ENCODE data around the gene IFIH1.

Gene IFIH1

GRCh38 chr2:162233197-162233596 lies 85.3 kb downstream of the IFIH1 start:
- DNase-seq (ENCODE audit: insufficient read length, low spot score) = no peak
- FAIRE-seq = peak; percentile 6
- TF ChIP-seq POLR2A (IDR thresholded peaks at IDR 0.05; ENCODE audit: low read depth, low read length) = no peak

DNA sequence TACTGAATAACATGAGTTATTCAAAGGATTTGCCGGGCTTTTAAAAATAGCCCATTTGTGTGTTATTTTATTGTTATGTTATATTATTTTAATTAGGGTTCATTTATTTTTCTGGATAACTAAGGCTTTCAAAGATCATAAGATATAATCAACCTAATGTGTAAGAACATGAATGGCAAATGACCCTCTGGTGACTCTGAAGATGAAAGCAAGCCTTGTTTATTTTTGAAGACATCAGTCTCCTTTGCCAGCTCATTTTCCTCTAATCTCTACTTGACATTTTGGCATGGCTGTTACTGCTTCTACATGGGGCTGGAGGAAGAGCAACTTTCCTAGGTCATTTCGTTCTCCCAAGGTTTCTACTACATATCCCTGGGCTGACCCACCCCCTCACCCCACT lies 85.8 kb downstream of the IFIH1 start:
- DNase-seq (ENCODE audit: insufficient read length, low spot score) (no peak), FAIRE-seq (no peak)
- no peak for TF ChIP-seq POLR2A (IDR thresholded peaks at IDR 0.05; ENCODE audit: low read depth, low read length)

GRCh38 chr2:162232027-162232426 lies 86.5 kb downstream of the IFIH1 start:
- no peak for TF ChIP-seq POLR2A (IDR thresholded peaks at IDR 0.05; ENCODE audit: low read depth, low read length)
- no peak for FAIRE-seq
- DNase-seq (ENCODE audit: insufficient read length, low spot score) = no peak

GRCh38 chr2:162230761-162231160 lies 87.7 kb downstream of the IFIH1 start:
- peak; percentile 33 for FAIRE-seq
- no peak for DNase-seq (ENCODE audit: insufficient read length, low spot score)
- TF ChIP-seq POLR2A (IDR thresholded peaks at IDR 0.05; ENCODE audit: low read depth, low read length) = no peak

DNA sequence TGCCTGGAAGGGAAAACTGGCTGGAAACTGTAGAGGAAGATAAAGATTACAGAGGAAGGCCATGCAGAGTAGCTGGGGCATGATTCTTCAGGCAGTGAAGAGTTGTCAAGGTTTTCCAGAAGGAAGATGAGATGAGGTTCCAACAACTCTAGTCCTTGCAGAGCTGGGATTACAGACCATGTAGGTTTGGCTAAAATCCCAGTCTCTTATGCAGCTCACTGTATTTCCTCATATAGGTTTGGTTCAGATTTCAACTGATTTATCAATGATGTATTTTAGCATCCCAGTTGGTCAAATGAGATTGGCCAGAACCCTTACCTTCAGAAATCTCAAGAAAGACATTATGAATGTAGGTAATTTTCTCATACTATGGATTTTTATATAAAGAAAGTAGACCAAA lies 91.6 kb downstream of the IFIH1 start:
- FAIRE-seq = no peak
- no peak for DNase-seq (ENCODE audit: insufficient read length, low spot score)
- TF ChIP-seq POLR2A (IDR thresholded peaks at IDR 0.05; ENCODE audit: low read depth, low read length) = no peak

GRCh38 chr2:162221064-162221463 lies 97.4 kb downstream of the IFIH1 start:
- DNase-seq (ENCODE audit: insufficient read length, low spot score) (peak; percentile 61), FAIRE-seq (peak; percentile 98)
- TF ChIP-seq POLR2A (IDR thresholded peaks at IDR 0.05; ENCODE audit: low read depth, low read length) = no peak

DNA sequence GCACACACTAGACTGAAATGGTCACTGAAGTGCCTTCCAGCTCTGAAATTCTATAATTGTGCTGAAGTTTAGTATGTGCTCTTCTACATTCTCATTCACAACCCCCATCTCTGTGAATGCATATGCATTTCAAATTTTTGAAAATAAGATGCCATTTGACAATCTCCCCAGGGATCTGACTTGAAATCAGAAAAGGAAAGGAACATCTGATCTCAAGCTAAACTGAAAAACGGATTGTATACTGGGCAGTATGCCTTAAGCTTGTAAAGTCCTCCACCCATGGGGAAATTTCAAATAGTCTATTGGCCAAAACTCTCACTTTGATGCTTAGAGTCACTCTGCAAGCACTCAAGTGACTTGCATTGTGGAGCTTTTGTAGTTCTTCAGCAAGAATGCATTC lies 98.1 kb downstream of the IFIH1 start:
- no peak for TF ChIP-seq POLR2A (IDR thresholded peaks at IDR 0.05; ENCODE audit: low read depth, low read length)
- no peak for DNase-seq (ENCODE audit: insufficient read length, low spot score)
- FAIRE-seq = no peak

DNA sequence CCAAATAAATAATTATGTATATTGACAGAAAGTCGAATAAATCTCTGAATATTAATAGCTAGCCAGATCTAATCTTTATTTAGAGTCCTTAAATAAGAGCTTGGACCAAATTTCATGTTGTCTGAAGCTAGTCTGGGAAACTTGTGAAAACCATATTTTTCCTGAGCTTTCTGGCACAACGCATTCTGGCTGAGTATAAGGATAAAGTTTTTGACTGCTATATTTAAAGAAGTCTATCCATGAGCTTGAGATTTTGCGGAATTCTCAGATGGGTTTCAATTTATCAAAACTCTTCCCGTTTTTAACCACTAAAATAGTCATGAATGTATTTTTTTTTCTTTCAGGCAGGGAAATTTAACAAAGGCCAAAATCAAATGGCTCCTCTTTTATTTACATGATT lies 99.1 kb downstream of the IFIH1 start:
- no peak for DNase-seq (ENCODE audit: insufficient read length, low spot score)
- no peak for FAIRE-seq
- no peak for TF ChIP-seq POLR2A (IDR thresholded peaks at IDR 0.05; ENCODE audit: low read depth, low read length)

GRCh38 chr2:162217598-162217997 lies 100.9 kb downstream of the IFIH1 start:
- no peak for FAIRE-seq
- TF ChIP-seq POLR2A (IDR thresholded peaks at IDR 0.05; ENCODE audit: low read depth, low read length) = no peak
- no peak for DNase-seq (ENCODE audit: insufficient read length, low spot score)

Data from H54 (cell line).